ENCODE results near the gene LFNG. TPM values are rescaled to one million over a fixed set of nuclear protein-coding genes. Genes with fewer than 3 reads are reported as not detected.

LFNG gene
- total and polyA plus RNA-seq, 2 of the 13 experiments (the other 11 are each of a cell fraction or from before 2014, with no cell fraction given) = 0.44 to 1.5 TPM

GRCh38 chr7:2555121-2556052, 35.8 kb downstream of the LFNG start, which contains the start of gene BRAT1 (continued):
- TF ChIP-seq TFDP1 (CRISPR knock-in tag; IDR thresholded peaks at IDR 0.05; ENCODE audit: borderline replicate concordance) = no peak
- no peak for TF ChIP-seq ZNF337 (CRISPR knock-in tag; IDR thresholded peaks at IDR 0.05; ENCODE audit: borderline replicate concordance, low read depth)
- TF ChIP-seq NR2C2 (CRISPR knock-in tag; IDR thresholded peaks at IDR 0.05; ENCODE audit: borderline replicate concordance) = peak; percentile 37; the same call in 1 of the 2 replicates
- TF ChIP-seq PATZ1 (CRISPR knock-in tag; IDR thresholded peaks at IDR 0.05) = peak; percentile 34
- no peak for TF ChIP-seq ZNF350 (CRISPR knock-in tag; IDR thresholded peaks at IDR 0.05; ENCODE audit: borderline replicate concordance, low read depth)
- peak; percentile 22; the same call in 1 of the 2 replicates for TF ChIP-seq CEBPG (CRISPR knock-in tag; IDR thresholded peaks at IDR 0.05)
- TF ChIP-seq ZNF639 (CRISPR knock-in tag; conservative IDR thresholded peaks at IDR 0.05) = peak; percentile 41; the same call in 1 of the 2 replicates
- no peak for TF ChIP-seq SNAPC4 (CRISPR knock-in tag; IDR thresholded peaks at IDR 0.05)
- TF ChIP-seq ZNF282 (IDR thresholded peaks at IDR 0.05; ENCODE audit: partially characterized antibody) = no peak
- TF ChIP-seq TRIM24 (CRISPR knock-in tag; IDR thresholded peaks at IDR 0.05) = no peak
- no peak for TF ChIP-seq KDM1A (CRISPR knock-in tag; IDR thresholded peaks at IDR 0.05)
- no peak for TF ChIP-seq SOX13 (IDR thresholded peaks at IDR 0.05)
- no peak for TF ChIP-seq SOX13 (CRISPR knock-in tag; conservative IDR thresholded peaks at IDR 0.05 in 1 of 2, IDR thresholded peaks at IDR 0.05 in 1 of 2)
- 0 out of 2 replicates have a peak, but pooled peaks have one; percentile 8 for TF ChIP-seq ZSCAN9 (CRISPR knock-in tag; IDR thresholded peaks at IDR 0.05; ENCODE audit: borderline replicate concordance)
- TF ChIP-seq BCL3 (CRISPR knock-in tag; IDR thresholded peaks at IDR 0.05) = no peak
- no peak for TF ChIP-seq HCFC1 (IDR thresholded peaks at IDR 0.05; ENCODE audit: low read depth, low read length)
- no peak for TF ChIP-seq KDM4B (CRISPR knock-in tag; IDR thresholded peaks at IDR 0.05)
- peak; percentile 56 for TF ChIP-seq ZNF781 (CRISPR knock-in tag; IDR thresholded peaks at IDR 0.05; ENCODE audit: borderline replicate concordance, not compliant biosample characterization)

Data from HepG2 (cell line).